Thyroid gland (tissue), 4 donors: Measurements from ENCODE around the gene MXI1. TPM values are rescaled to one million over a fixed set of nuclear protein-coding genes. Genes with fewer than 3 reads are reported as not detected.

ENCODE experiments used
- DNase-seq, 2 donors: peaks; one replicate each; pipeline ENCODE4 v3.0.0-alpha.2; 2019
- H3K27ac ChIP-seq, 3 donors: fragments of 200-600 bp; sonication (generic); 1 replicate in 2 of 3; 2 replicates in 1 of 3; pipeline ENCODE4 v1.5.1; 2016 to 2019; ENCODE audit warnings: mild to moderate bottlenecking in 1 of 3, moderate library complexity in 1 of 3
- H3K27me3 ChIP-seq: fragments of 200-600 bp; sonication (generic); one replicate; pipeline ENCODE4 v1.5.1; 2019
- H3K36me3 ChIP-seq, 2 donors: fragments of 200-600 bp; sonication (generic); one replicate each; pipeline ENCODE4 v1.5.1; 2016 to 2019
- H3K4me1 ChIP-seq, 2 donors: fragments of 200-600 bp; sonication (generic); one replicate each; pipeline ENCODE4 v1.5.1; 2017 to 2019
- H3K4me3 ChIP-seq, 3 donors: fragments of 200-600 bp; sonication (generic); replicated peaks in 1 of 3; 1 replicate in 2 of 3; 2 replicates in 1 of 3; pipeline ENCODE4 v1.5.1; 2016; ENCODE audit warnings: mild to moderate bottlenecking in 1 of 3
- H3K9me3 ChIP-seq: fragments of 200-600 bp; sonication (generic); one replicate; pipeline ENCODE4 v1.5.1; 2017
- POLR2A ChIP-seq, 2 donors: fragments of 450-650 bp; IDR thresholded peaks; one replicate each; pipeline ENCODE4 v1.6.1; 2017; ENCODE audit warnings: antibody characterized with exemption in 2 of 2, mild to moderate bottlenecking in 2 of 2, moderate library complexity in 1 of 2
- WGBS, 2 donors: methylation state at CpG; one replicate each; pipeline ENCODE4 v1.1.5; 2017; 5-methylcytosine and 5-hydroxymethylcytosine counted together
- intact Hi-C: fragments of 100-400 bp; cut with DNase I; formaldehyde crosslinking; loops from one replicate; pipeline ENCODE4 v1.15.1; 2023
- total RNA-seq, 4 donors: library from RNA; depleted of rRNA; stranded (reverse); fragments of >200 nt; gene quantifications; one replicate each; pipeline ENCODE4 v1.2.3, GENCODE V29; 2016
- TF ChIP-seq, protein P1 (sequence below), 6 experiments: fragments of 200-600 bp in 3 of 6; fragments of 450-650 bp in 3 of 6; sonication (generic) in 3 of 6; IDR thresholded peaks; one replicate each; pipeline ENCODE4 v1.5.1; 2016 to 2019; ENCODE audit warnings: antibody characterized with exemption in 6 of 6, mild to moderate bottlenecking in 2 of 6, inconsistent platforms in 1 of 6, moderate library complexity in 1 of 6

MXI1 gene
- total RNA-seq, 4 donors from 2014 or later, result 51.2 to 136 (median 59.6) TPM

DNA sequence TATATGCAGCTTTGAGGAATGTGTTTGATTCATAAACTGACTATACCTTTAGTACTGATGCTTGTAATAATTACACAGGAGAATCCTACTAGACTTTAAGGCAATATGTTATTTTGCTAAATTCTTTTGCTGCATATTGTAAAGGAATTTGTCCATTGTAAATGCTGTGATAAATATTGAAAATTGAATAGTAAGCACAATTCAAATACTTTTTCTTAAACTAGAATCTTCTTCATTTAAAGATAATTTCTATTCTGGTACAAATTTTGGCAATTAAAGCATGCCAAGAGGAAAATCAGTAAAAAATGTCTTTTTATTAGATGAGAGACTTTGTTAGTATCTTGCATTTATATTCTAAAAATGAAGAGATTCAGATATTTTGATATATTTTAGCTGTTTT lies 51.9 kb downstream of the MXI1 start:
- no peak for DNase-seq
- no peak overlapping the region for H3K4me3 ChIP-seq
- H3K4me1 ChIP-seq, result peaks cover 32 to 34% of the 10 kb centered on the region in 2 donors
- TF ChIP-seq, protein P1, sequence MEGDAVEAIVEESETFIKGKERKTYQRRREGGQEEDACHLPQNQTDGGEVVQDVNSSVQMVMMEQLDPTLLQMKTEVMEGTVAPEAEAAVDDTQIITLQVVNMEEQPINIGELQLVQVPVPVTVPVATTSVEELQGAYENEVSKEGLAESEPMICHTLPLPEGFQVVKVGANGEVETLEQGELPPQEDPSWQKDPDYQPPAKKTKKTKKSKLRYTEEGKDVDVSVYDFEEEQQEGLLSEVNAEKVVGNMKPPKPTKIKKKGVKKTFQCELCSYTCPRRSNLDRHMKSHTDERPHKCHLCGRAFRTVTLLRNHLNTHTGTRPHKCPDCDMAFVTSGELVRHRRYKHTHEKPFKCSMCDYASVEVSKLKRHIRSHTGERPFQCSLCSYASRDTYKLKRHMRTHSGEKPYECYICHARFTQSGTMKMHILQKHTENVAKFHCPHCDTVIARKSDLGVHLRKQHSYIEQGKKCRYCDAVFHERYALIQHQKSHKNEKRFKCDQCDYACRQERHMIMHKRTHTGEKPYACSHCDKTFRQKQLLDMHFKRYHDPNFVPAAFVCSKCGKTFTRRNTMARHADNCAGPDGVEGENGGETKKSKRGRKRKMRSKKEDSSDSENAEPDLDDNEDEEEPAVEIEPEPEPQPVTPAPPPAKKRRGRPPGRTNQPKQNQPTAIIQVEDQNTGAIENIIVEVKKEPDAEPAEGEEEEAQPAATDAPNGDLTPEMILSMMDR (IDR thresholded peaks at IDR 0.05), result no peak
- no peak for TF ChIP-seq POLR2A (IDR thresholded peaks at IDR 0.05)
- no peaks in the 10 kb centered on the region for H3K9me3 ChIP-seq
- no peaks in the 10 kb centered on the region for H3K27me3 ChIP-seq
- no peak overlapping the region for H3K27ac ChIP-seq
- intact Hi-C loops, result no loop called here
- no peaks in the 10 kb centered on the region for H3K36me3 ChIP-seq

DNA sequence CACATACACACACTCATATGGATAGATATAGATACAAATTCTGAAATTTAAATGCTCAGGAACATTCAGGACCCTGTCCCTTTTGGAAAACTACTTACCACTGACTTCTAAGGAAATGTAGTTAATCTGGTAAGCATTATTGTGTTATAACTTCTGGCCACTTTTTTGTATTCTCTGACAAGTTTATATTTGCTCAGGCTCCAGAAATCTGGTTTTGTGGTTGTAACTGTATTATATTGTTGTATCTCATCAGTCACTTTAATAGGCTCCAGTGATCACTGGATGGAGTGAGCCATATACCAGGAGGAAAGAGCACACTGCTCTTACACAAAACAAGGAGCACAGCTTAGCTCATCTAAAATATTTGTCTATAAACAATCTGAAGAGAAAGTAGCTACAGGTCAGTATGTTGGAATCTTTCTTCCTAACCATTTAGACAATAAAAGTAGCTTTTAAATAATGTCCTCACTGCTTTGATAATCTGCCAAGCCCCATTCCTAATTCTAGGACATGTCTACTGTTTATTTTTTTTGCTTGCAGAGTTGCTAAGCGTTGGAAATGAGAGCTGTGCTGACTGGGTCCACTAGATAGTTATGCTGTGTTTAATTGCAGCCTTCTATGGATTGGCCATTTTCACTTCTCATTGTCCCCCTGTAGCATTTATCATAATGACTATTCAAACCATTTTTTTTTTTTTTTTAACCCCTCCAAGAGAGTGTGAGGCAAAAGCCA lies 53.5 kb downstream of the MXI1 start:
- TF ChIP-seq, protein P1 (IDR thresholded peaks at IDR 0.05), result no peak
- no peak for TF ChIP-seq POLR2A (IDR thresholded peaks at IDR 0.05)
- Histone ChIP-seq H3K4me3 (no peak overlapping the region), H3K4me1 (peaks cover 34 to 36% of the 10 kb centered on the region in 2 donors), H3K27me3 (no peaks in the 10 kb centered on the region), H3K27ac (peak overlapping the region; percentile 38 to 67 (median 61)), H3K9me3 (no peaks in the 10 kb centered on the region), H3K36me3 (no peaks in the 10 kb centered on the region)
- peak in 1 of 2 donors; percentile 7 for DNase-seq
- intact Hi-C loops, result no loop called here
- 10 to 32% methylated on average over 1 of the region's 1 CpG for WGBS, 2 donors

DNA sequence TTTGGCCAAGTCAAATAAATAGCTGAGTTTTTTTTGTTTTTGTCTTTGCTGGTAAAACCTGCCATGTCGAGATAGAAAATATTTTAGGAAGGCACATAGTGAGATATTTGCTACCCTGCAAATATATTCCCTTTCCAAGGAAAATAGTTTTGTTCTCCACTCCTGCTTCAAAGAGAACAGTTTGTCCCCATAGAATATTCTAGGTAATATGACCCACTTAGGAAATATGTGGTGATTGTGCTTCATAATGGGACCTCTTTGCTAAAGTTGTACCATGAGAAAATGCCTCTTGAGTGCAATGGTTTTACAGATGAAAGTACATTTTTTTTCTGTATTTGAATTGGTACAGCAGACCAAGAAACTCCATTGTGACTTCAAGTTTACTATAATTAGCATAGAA lies 55.8 kb downstream of the MXI1 start:
- TF ChIP-seq POLR2A (IDR thresholded peaks at IDR 0.05), result no peak
- TF ChIP-seq, protein P1 (IDR thresholded peaks at IDR 0.05), result no peak
- no peak for DNase-seq
- Histone ChIP-seq H3K4me3 (no peak overlapping the region), H3K27me3 (no peaks in the 10 kb centered on the region), H3K36me3 (no peaks in the 10 kb centered on the region), H3K4me1 (peaks cover 47 to 56% of the 10 kb centered on the region in 2 donors), H3K9me3 (no peaks in the 10 kb centered on the region), H3K27ac (peak overlapping the region; percentile 65 to 84 (median 69))
- WGBS, 2 donors, result 18 to 23% methylated on average over 1 of the region's 1 CpG
- intact Hi-C loops, result no loop called here

DNA sequence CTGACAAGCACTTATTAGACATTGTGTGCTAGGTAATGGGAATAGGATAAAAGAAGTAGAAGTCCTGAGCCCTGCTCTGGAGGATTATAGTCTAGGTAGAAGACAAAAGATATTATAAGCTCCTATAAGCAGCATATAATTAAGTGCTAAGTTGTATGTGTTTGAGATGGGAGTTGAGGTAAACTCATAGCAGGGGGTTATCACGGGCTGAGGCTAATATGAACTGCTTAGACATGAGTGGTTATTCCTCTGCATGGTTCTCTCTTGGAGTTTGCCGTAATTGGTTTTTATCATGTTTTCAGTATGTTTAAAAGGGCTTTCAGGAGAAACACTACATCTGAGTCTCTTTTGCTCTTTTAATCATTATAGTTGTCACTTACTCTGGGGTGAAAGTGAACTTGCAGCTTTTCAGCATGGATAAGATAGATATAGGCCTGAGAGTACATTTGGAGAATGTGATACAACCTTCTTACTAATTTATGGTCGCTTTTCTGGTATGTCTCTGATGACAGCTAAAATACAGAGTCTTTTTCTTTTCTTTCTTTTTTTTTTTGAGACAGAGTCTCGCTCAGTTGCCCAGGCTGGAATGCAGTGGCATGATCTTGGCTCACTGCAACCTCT lies 58.3 kb downstream of the MXI1 start:
- H3K4me3 ChIP-seq, result no peak overlapping the region
- H3K27ac ChIP-seq, result no peak overlapping the region
- H3K4me1 ChIP-seq, result peaks cover 68 to 75% of the 10 kb centered on the region in 2 donors
- H3K36me3 ChIP-seq, result no peaks in the 10 kb centered on the region
- intact Hi-C loops, result no loop called here
- no peaks in the 10 kb centered on the region for H3K27me3 ChIP-seq
- TF ChIP-seq, protein P1 (IDR thresholded peaks at IDR 0.05), result no peak
- TF ChIP-seq POLR2A (IDR thresholded peaks at IDR 0.05), result no peak
- WGBS, 2 donors, result 97% methylated on average over 4 of the region's 4 CpGs
- no peak for DNase-seq
- H3K9me3 ChIP-seq, result no peaks in the 10 kb centered on the region

DNA sequence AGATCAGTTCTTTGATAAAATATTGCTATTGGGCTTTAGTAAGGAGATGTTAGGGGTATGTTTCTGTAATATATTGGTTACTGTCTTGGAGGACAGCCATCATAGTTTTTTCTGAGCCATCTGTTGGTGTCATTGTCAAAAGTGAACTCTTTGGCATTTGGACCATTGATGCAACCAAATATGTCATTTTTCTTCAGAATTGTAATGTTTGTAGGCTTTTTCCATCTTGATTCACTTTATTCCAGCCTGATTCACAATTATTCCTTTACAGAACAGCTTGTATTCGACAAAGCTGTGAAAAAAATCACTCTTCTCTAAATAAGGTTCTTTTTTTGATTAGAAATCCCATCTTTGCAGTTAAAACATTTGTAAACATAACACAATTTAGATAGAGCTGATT lies 59.9 kb downstream of the MXI1 start:
- intact Hi-C loops, result no loop called here
- Histone ChIP-seq H3K36me3 (no peaks in the 10 kb centered on the region), H3K27ac (peak overlapping the region; percentile 68 to 95 (median 77)), H3K27me3 (no peaks in the 10 kb centered on the region), H3K4me3 (no peak overlapping the region), H3K9me3 (no peaks in the 10 kb centered on the region), H3K4me1 (peaks cover 67 to 73% of the 10 kb centered on the region in 2 donors)
- no peak for TF ChIP-seq POLR2A (IDR thresholded peaks at IDR 0.05)
- TF ChIP-seq, protein P1 (IDR thresholded peaks at IDR 0.05), result no peak
- DNase-seq, result no peak
- 81 to 94% methylated on average over 1 of the region's 1 CpG for WGBS, 2 donors
